ENCODE results near the gene GPR21. TPM values are rescaled to one million over a fixed set of nuclear protein-coding genes. Genes with fewer than 3 reads are reported as not detected.
A peak's percentile ranks its signal among the peaks of the same experiment; 100 is the strongest.

GPR21 gene
- total and polyA plus RNA-seq, 2 experiments from 2014 or later = 0.65 TPM; not detected in 1

- H3K4me3 ChIP-seq = no peak overlapping the region
- no peaks in the 10 kb centered on the region for H3K79me2 ChIP-seq (ENCODE audit: insufficient read depth)
- peaks cover 5% of the 10 kb centered on the region for H3K4me1 ChIP-seq (ENCODE audit: insufficient read depth)
- no peak overlapping the region for H2AFZ ChIP-seq
- in situ Hi-C loops (cut with MboI) = no loop called here
- peaks cover 25% of the 10 kb centered on the region for H3F3A ChIP-seq (ENCODE audit: insufficient read depth)
- H4K20me1 ChIP-seq (ENCODE audit: insufficient read depth) = no peaks in the 10 kb centered on the region
- peak overlapping the region; percentile 2 for H3K4me2 ChIP-seq (ENCODE audit: unreplicated experiment)
- peak overlapping the region; percentile 70 for H3K27ac ChIP-seq
- H3K27me3 ChIP-seq (replicated peaks; ENCODE audit: insufficient read depth) = no peaks in the 10 kb centered on the region
- no peaks in the 10 kb centered on the region for H3K9me3 ChIP-seq (ENCODE audit: low read depth)
- DNase-seq = peak; percentile 94
- H3K9ac ChIP-seq = no peak overlapping the region
- 6% methylated on average over 3 to 4 of the region's 4 CpGs for WGBS, 2 experiments (ENCODE audit: low coverage in 1 of 2, low lambda C conversion rate in 2 of 2, missing lambda C conversion rate in 2 of 2)
- TF ChIP-seq EZH2phosphoT487 (IDR thresholded peaks at IDR 0.05; ENCODE audit: insufficient read depth, low read depth) = no peak
- TF ChIP-seq EZH2 (IDR thresholded peaks at IDR 0.05; ENCODE audit: insufficient read depth, poor library complexity, severe bottlenecking) = no peak
- H3K36me3 ChIP-seq (ENCODE audit: low read depth) = peaks cover 35% of the 10 kb centered on the region
- no peaks in the 10 kb centered on the region for H3K9me2 ChIP-seq (ENCODE audit: insufficient read depth)
Observed at GRCh38 chr9:122991370-122991830, 42.1 kb upstream of the GPR21 start.

- WGBS, 2 experiments (ENCODE audit: low coverage in 1 of 2, low lambda C conversion rate in 2 of 2, missing lambda C conversion rate in 2 of 2) = 87 to 98% methylated on average over 1 of the region's 1 CpG
- TF ChIP-seq EZH2phosphoT487 (IDR thresholded peaks at IDR 0.05; ENCODE audit: insufficient read depth, low read depth) = no peak
- TF ChIP-seq EZH2 (IDR thresholded peaks at IDR 0.05; ENCODE audit: insufficient read depth, poor library complexity, severe bottlenecking) = no peak
Observed at GRCh38 chr9:122996586-122996985, 36.9 kb upstream of the GPR21 start.

DNA sequence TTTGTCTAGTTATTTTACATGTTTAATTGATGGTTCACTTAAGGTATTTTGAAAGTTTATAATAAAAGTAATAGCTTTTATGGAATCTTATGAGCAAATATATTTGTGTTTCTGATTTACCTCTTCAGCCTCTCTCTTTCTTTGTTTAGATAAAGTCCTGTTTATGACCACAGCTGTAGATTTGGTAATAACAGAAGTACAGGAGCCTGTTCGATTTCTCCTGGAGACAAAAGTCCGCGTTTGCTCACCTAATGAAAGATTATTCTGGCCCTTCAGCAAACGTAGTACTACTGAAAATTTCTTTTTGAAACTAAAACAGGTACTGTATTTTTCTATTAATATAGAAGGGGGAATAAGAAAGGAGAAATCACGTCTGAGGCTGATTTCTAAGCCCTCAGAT is 35.0 kb upstream of the GPR21 start:
- H3K4me1 ChIP-seq (ENCODE audit: insufficient read depth) = peaks cover 4% of the 10 kb centered on the region; the same call in 1 of the 2 replicates
- peaks cover 5% of the 10 kb centered on the region; the same call in 1 of the 2 replicates for H3F3A ChIP-seq (ENCODE audit: insufficient read depth)
- no peak overlapping the region for H3K4me3 ChIP-seq
- H2AFZ ChIP-seq = no peak overlapping the region
- no peak overlapping the region for H3K4me2 ChIP-seq (ENCODE audit: unreplicated experiment)
- H3K27me3 ChIP-seq (replicated peaks; ENCODE audit: insufficient read depth) = no peaks in the 10 kb centered on the region
- TF ChIP-seq EZH2 (IDR thresholded peaks at IDR 0.05; ENCODE audit: insufficient read depth, poor library complexity, severe bottlenecking) (no peak), EZH2phosphoT487 (IDR thresholded peaks at IDR 0.05; ENCODE audit: insufficient read depth, low read depth) (no peak)
- no peaks in the 10 kb centered on the region for H3K9me2 ChIP-seq (ENCODE audit: insufficient read depth)
- H3K79me2 ChIP-seq (ENCODE audit: insufficient read depth) = no peaks in the 10 kb centered on the region
- H3K27ac ChIP-seq = no peak overlapping the region
- WGBS, 2 experiments (ENCODE audit: low coverage in 1 of 2, low lambda C conversion rate in 2 of 2, missing lambda C conversion rate in 2 of 2) = 96 to 99% methylated on average over 5 of the region's 5 CpGs
- H3K9ac ChIP-seq = no peak overlapping the region
- no peaks in the 10 kb centered on the region for H3K9me3 ChIP-seq (ENCODE audit: low read depth)
- H3K36me3 ChIP-seq (ENCODE audit: low read depth) = peaks cover 9% of the 10 kb centered on the region; the same call in 1 of the 2 replicates
- DNase-seq = no peak
- H4K20me1 ChIP-seq (ENCODE audit: insufficient read depth) = no peaks in the 10 kb centered on the region
- in situ Hi-C loops (cut with MboI) = no loop called here

More at GRCh38 chr9:122996586-122996985, 36.9 kb upstream of the GPR21 start:
- in situ Hi-C loops (cut with MboI) = no loop called here
- Histone ChIP-seq H3K4me3 (no peak overlapping the region), H3K9me2 (ENCODE audit: insufficient read depth) (no peaks in the 10 kb centered on the region), H3K27me3 (replicated peaks; ENCODE audit: insufficient read depth) (no peaks in the 10 kb centered on the region), H2AFZ (no peak overlapping the region), H3K4me1 (ENCODE audit: insufficient read depth) (peaks cover 4% of the 10 kb centered on the region), H3F3A (ENCODE audit: insufficient read depth) (no peaks in the 10 kb centered on the region), H3K9me3 (ENCODE audit: low read depth) (no peaks in the 10 kb centered on the region), H3K79me2 (ENCODE audit: insufficient read depth) (no peaks in the 10 kb centered on the region), H3K27ac (no peak overlapping the region), H3K36me3 (ENCODE audit: low read depth) (peaks cover 9% of the 10 kb centered on the region; the same call in 1 of the 2 replicates), H4K20me1 (ENCODE audit: insufficient read depth) (no peaks in the 10 kb centered on the region), H3K9ac (no peak overlapping the region), H3K4me2 (ENCODE audit: unreplicated experiment) (no peak overlapping the region)
- DNase-seq = no peak

DNA sequence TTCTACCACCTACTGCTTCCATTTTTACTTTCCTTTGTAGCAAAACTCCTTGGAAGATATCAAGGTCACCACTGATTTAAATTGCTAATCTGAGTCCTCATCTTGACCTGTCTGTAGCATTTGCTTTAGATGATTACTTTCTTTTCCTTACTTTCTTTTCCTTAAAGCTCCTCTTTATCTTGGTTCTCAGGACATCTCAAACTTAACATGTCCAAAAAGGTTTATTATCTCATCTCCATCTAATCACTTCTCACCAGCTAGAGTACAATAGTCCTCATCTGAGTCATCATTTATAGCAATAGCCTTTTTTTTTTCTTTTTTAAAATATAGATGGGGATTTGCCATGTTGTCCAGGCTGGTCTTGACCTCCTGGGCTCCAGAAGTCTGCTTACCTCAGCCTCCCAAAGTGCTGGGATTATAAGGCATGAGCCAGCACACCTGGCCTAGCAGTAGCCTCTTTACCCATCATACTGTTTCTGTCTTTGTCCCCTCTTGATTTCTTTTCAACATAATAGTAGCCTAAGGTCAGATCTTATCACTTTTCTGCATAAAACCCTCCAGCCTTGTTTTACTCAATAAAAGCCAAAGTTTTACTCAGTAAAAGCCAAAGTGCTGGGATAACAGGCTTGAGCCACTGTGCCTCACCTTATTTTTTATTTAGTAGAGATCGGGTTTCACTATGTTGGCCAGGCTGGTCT is 32.9 kb upstream of the GPR21 start:
- Histone ChIP-seq H3K36me3 (ENCODE audit: low read depth) (peaks cover 9% of the 10 kb centered on the region), H3K4me3 (no peak overlapping the region), H3K9me3 (ENCODE audit: low read depth) (no peaks in the 10 kb centered on the region), H3K27me3 (replicated peaks; ENCODE audit: insufficient read depth) (no peaks in the 10 kb centered on the region), H4K20me1 (ENCODE audit: insufficient read depth) (no peaks in the 10 kb centered on the region), H3K27ac (no peak overlapping the region), H3F3A (ENCODE audit: insufficient read depth) (peaks cover 5% of the 10 kb centered on the region; the same call in 1 of the 2 replicates), H3K4me2 (ENCODE audit: unreplicated experiment) (no peak overlapping the region), H2AFZ (no peak overlapping the region), H3K4me1 (ENCODE audit: insufficient read depth) (peaks cover 8% of the 10 kb centered on the region; the same call in 1 of the 2 replicates), H3K9ac (no peak overlapping the region), H3K9me2 (ENCODE audit: insufficient read depth) (no peaks in the 10 kb centered on the region), H3K79me2 (ENCODE audit: insufficient read depth) (no peaks in the 10 kb centered on the region)
- peak; percentile 17 for DNase-seq
- WGBS, 2 experiments (ENCODE audit: low coverage in 1 of 2, low lambda C conversion rate in 2 of 2, missing lambda C conversion rate in 2 of 2) = 92 to 93% methylated on average over 1 of the region's 1 CpG
- TF ChIP-seq EZH2phosphoT487 (IDR thresholded peaks at IDR 0.05; ENCODE audit: insufficient read depth, low read depth) = no peak
- TF ChIP-seq EZH2 (IDR thresholded peaks at IDR 0.05; ENCODE audit: insufficient read depth, poor library complexity, severe bottlenecking) = no peak
- in situ Hi-C loops (cut with MboI) = no loop called here
